Progenitor cell of endocrine pancreas (in vitro differentiated cells): ENCODE data around the gene MMS22L. TPM values are rescaled to one million over a fixed set of nuclear protein-coding genes. Genes with fewer than 3 reads are reported as not detected.

Experiments
- DNase-seq: peaks from one replicate; pipeline ENCODE4 v3.0.0; 2021; ENCODE audit warnings: low spot score; ENCODE audit not compliant: unreplicated experiment
- H3K27ac Mint-ChIP-seq: 2 replicates; pipeline ENCODE4 v1.8.0; 2021; ENCODE audit warnings: mild to moderate bottlenecking, moderate library complexity, mixed read lengths
- H3K27me3 Mint-ChIP-seq: 2 replicates; pipeline ENCODE4 v1.8.0; 2021; ENCODE audit warnings: mixed read lengths
- H3K36me3 Mint-ChIP-seq: 2 replicates; pipeline ENCODE4 v1.8.0; 2022; ENCODE audit warnings: mixed read lengths; ENCODE audit not compliant: insufficient read depth
- H3K4me1 Mint-ChIP-seq: 2 replicates; pipeline ENCODE4 v1.8.0; 2021; ENCODE audit warnings: low read depth, mixed read lengths
- H3K4me3 Mint-ChIP-seq: 2 replicates; pipeline ENCODE4 v1.8.0; 2021; ENCODE audit warnings: low read depth, mild to moderate bottlenecking, moderate library complexity, mixed read lengths
- H3K9me3 Mint-ChIP-seq: 2 replicates; pipeline ENCODE4 v1.8.0; 2021; ENCODE audit warnings: low read depth, mixed read lengths
- total RNA-seq: library from RNA; stranded (reverse); gene quantifications from 2 replicates; pipeline ENCODE4 v1.2.1, GENCODE V29; 2021
- TF ChIP-seq, protein P1 (sequence below): fragments of 200-600 bp; sonication (generic); IDR thresholded peaks from one replicate; pipeline ENCODE4 v1.5.0; 2021; ENCODE audit warnings: antibody characterized with exemption, mild to moderate bottlenecking; ENCODE audit not compliant: unreplicated experiment

MMS22L gene
- total RNA-seq, 1 donor from 2014 or later = 20.2 TPM

DNA sequence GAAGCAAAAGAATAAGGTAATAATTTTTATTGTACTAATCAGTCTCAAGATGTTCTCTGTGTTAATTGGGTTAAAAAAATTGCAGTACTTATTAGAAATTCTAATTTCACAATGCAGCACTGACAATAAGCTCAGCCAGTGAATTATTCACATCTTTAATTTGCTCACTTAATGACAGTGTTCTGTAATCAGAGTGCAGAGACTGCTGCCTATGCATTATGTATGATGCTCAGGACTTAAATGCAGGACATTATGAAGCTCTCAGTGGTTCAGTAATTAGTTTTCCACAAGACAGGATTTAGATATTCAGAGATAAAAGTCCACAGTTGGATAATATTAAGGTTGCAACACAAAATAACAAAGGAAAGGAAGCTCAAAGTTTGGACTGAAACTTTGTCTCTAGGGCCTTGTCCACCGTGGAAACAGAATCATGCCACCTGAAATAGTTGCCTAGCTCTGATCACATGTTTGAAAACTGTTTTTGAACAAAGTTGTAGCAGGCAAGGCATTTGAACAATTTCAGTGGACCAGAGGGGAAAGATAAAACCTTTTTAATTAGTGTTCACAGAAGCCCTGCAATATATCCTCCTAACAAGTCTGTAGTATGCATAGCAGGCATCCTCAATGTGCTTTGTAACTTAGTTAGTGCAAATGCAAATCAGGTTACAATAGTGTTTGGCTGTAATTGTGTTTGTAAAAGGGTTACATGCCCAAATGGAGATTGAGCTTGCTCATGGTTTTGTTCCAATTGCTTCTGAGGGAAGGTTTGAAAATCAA is 23.7 kb upstream of the MMS22L start:
- Mint-ChIP-seq H3K27me3 (peaks cover 3% of the 10 kb centered on the region), H3K27ac (no peak overlapping the region), H3K36me3 (no peaks in the 10 kb centered on the region), H3K9me3 (no peaks in the 10 kb centered on the region), H3K4me3 (no peak overlapping the region), H3K4me1 (no peaks in the 10 kb centered on the region)
- TF ChIP-seq, protein P1, sequence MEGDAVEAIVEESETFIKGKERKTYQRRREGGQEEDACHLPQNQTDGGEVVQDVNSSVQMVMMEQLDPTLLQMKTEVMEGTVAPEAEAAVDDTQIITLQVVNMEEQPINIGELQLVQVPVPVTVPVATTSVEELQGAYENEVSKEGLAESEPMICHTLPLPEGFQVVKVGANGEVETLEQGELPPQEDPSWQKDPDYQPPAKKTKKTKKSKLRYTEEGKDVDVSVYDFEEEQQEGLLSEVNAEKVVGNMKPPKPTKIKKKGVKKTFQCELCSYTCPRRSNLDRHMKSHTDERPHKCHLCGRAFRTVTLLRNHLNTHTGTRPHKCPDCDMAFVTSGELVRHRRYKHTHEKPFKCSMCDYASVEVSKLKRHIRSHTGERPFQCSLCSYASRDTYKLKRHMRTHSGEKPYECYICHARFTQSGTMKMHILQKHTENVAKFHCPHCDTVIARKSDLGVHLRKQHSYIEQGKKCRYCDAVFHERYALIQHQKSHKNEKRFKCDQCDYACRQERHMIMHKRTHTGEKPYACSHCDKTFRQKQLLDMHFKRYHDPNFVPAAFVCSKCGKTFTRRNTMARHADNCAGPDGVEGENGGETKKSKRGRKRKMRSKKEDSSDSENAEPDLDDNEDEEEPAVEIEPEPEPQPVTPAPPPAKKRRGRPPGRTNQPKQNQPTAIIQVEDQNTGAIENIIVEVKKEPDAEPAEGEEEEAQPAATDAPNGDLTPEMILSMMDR = no peak
- DNase-seq = no peak

GRCh38 chr6:97305414-97306066 is 22.5 kb upstream of the MMS22L start:
- Mint-ChIP-seq H3K36me3 (no peaks in the 10 kb centered on the region), H3K4me3 (no peak overlapping the region), H3K4me1 (no peaks in the 10 kb centered on the region), H3K27ac (no peak overlapping the region), H3K9me3 (no peaks in the 10 kb centered on the region), H3K27me3 (peaks cover 3% of the 10 kb centered on the region)
- TF ChIP-seq, protein P1 = no peak
- DNase-seq = no peak

DNA sequence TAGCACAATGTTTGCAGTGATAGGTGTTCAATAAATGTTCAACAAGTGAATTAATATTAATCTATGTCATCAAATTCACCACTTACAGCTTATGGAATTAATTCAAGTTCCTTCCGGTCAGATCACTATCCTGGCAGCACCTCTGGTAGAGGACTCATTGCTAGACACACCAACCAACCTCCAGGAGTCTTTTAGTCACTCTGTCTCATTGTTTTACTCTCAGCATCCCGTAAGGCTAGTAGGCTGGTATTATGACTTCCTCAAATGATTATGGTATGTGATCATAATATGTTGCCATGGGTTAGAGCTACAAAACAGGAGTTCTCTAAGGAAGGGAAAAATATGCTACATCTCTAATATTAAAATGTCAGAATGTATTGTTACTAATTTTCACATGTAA is 21.7 kb upstream of the MMS22L start:
- Mint-ChIP-seq H3K9me3 (no peaks in the 10 kb centered on the region), H3K36me3 (no peaks in the 10 kb centered on the region), H3K4me3 (no peak overlapping the region), H3K27ac (no peak overlapping the region), H3K4me1 (no peaks in the 10 kb centered on the region), H3K27me3 (peaks cover 3% of the 10 kb centered on the region)
- DNase-seq = no peak
- TF ChIP-seq, protein P1 = no peak

GRCh38 chr6:97294451-97294850 is 11.4 kb upstream of the MMS22L start:
- no peak overlapping the region for H3K4me3 Mint-ChIP-seq

DNA sequence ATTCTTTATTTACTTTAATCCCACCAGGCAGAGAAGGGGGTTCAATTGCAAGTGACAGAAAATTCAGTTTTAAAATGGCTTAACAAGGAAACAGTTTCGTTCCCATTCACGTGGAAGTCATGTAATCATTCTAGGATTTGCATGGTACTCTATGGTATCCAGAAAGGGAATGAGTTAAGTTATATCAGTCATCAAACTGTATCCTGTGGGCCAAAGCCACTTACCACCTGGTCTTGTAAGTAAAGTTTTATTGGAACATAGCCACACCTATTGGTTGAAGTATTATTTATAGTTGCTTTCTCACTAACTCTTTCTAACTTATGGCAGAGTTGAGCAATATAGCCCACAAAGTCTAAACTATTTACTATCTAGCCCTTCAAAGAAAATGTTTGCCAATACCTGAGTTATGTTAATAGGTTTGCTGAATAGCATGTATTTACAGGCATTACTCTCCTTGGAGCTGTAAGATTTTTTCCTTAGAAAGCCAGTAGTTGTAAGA is 10.2 kb upstream of the MMS22L start:
- peaks cover 4% of the 10 kb centered on the region for H3K9me3 Mint-ChIP-seq
- no peak overlapping the region for H3K27ac Mint-ChIP-seq
- DNase-seq = no peak
- no peaks in the 10 kb centered on the region for H3K27me3 Mint-ChIP-seq
- H3K4me3 Mint-ChIP-seq = no peak overlapping the region
- H3K4me1 Mint-ChIP-seq = no peaks in the 10 kb centered on the region
- H3K36me3 Mint-ChIP-seq = no peaks in the 10 kb centered on the region
- TF ChIP-seq, protein P1 = no peak

More at GRCh38 chr6:97294451-97294850, 11.4 kb upstream of the MMS22L start:
- no peak for DNase-seq
- Mint-ChIP-seq H3K4me1 (no peaks in the 10 kb centered on the region), H3K27me3 (no peaks in the 10 kb centered on the region), H3K36me3 (no peaks in the 10 kb centered on the region), H3K9me3 (peaks cover 4% of the 10 kb centered on the region), H3K27ac (no peak overlapping the region)
- TF ChIP-seq, protein P1 = no peak
